Endothelial cell of umbilical vein (primary cell): ENCODE results near the gene SH2D6. TPM values are rescaled to one million over a fixed set of nuclear protein-coding genes. Genes with fewer than 3 reads are reported as not detected.

Experiments
- BruUV-seq: library from RNA; stranded (reverse); fragments of 400-500 nt; replicated peaks from 2 replicates; lab custom pipeline; 2021; lab: Mats Ljungman, UMichigan
- CTCF ChIA-PET: fragments of 300-600, 350-600 bp; sonication (Branson Sonifier 250); formaldehyde crosslinking; loops from one replicate; lab custom pipeline; 2021; ENCODE audit warnings: antibody characterized with exemption, inconsistent platforms; lab: Charles Lee
- POLR2A ChIA-PET: fragments of 300-600, 350-600 bp; sonication (Branson Sonifier 250); formaldehyde crosslinking; loops from one replicate; lab custom pipeline; 2021; ENCODE audit warnings: antibody characterized with exemption, inconsistent platforms; lab: Charles Lee
- DNase-seq: peaks from one replicate; pipeline ENCODE4 v3.0.0-alpha.2; 2011; ENCODE audit warnings: low read depth, low spot score
- FAIRE-seq: peaks from 2 replicates; lab custom pipeline; 2011; peaks lifted over from hg19 to GRCh38; lab: Jason Lieb, UNC
- H2AFZ ChIP-seq: 2 replicates; pipeline ENCODE4 v1.6.0; 2012; ENCODE audit warnings: low read depth, low read length, control low read depth, inconsistent platforms
- H3K27ac ChIP-seq: 2 replicates; pipeline ENCODE4 v1.5.1; 2011; ENCODE audit warnings: low read depth, mild to moderate bottlenecking, control low read depth, low read length, moderate library complexity; ENCODE audit not compliant: insufficient read depth
- H3K27me3 ChIP-seq, 2 experiments: 2 replicates each; pipeline versions ENCODE4 v1.6.0 to v1.6.1; 2011; ENCODE audit warnings: low read length in 2 of 2, mixed read lengths in 1 of 2; ENCODE audit not compliant: control insufficient read depth in 2 of 2, insufficient read depth in 2 of 2
- H3K36me3 ChIP-seq, 2 experiments: 2 replicates in 1 of 2; 3 replicates in 1 of 2; pipeline ENCODE4 v1.5.1; 2011; ENCODE audit warnings: low read length in 2 of 2, mild to moderate bottlenecking in 1 of 2, moderate library complexity in 1 of 2; ENCODE audit not compliant: control insufficient read depth in 2 of 2, insufficient read depth in 2 of 2; ENCODE audit errors: extremely low read depth in 1 of 2
- H3K4me1 ChIP-seq: 3 replicates; pipeline ENCODE4 v1.5.1; 2011; ENCODE audit warnings: mild to moderate bottlenecking, low read length; ENCODE audit not compliant: control insufficient read depth, insufficient read depth; ENCODE audit errors: extremely low read depth
- H3K4me2 ChIP-seq: 2 replicates; pipeline ENCODE4 v1.6.1; 2011; ENCODE audit warnings: low read length, control low read depth, mixed read lengths; ENCODE audit not compliant: insufficient read depth
- H3K4me3 ChIP-seq, 3 experiments: fragments of 200-600 bp in 1 of 3; sonication (generic), shearing (Covaris generic) in 1 of 3; replicated peaks in 1 of 3; 2 replicates each; pipeline ENCODE4 v1.5.1; 2011 to 2016; ENCODE audit warnings: control low read depth in 3 of 3, low read length in 3 of 3, mild to moderate bottlenecking in 2 of 3, inconsistent platforms in 1 of 3, low read depth in 1 of 3, moderate library complexity in 1 of 3; ENCODE audit not compliant: insufficient read depth in 1 of 3
- H3K79me2 ChIP-seq: 2 replicates; pipeline ENCODE4 v1.6.0; 2012; ENCODE audit warnings: low read length, inconsistent platforms; ENCODE audit not compliant: control insufficient read depth, insufficient read depth
- H3K9ac ChIP-seq: replicated peaks from 2 replicates; pipeline ENCODE3; 2011; ENCODE audit warnings: low read length, control low read depth; ENCODE audit not compliant: insufficient read depth; ENCODE audit errors: extremely low read depth
- H3K9me1 ChIP-seq: replicated peaks from 3 replicates; pipeline ENCODE4 v1.6.0; 2011; ENCODE audit warnings: mild to moderate bottlenecking, low read length; ENCODE audit not compliant: control insufficient read depth, insufficient read depth; ENCODE audit errors: extremely low read depth
- H3K9me3 ChIP-seq: replicated peaks from 2 replicates; pipeline ENCODE4 v1.5.1; 2012; ENCODE audit warnings: low read length, inconsistent platforms; ENCODE audit not compliant: control insufficient read depth, insufficient read depth
- H4K20me1 ChIP-seq: replicated peaks from 2 replicates; pipeline ENCODE3; 2011; ENCODE audit warnings: mild to moderate bottlenecking, low read length; ENCODE audit not compliant: control insufficient read depth, insufficient read depth; ENCODE audit errors: extremely low read depth
- EZH2 ChIP-seq: IDR thresholded peaks from 2 replicates; pipeline ENCODE4 v1.6.1; 2012; ENCODE audit warnings: borderline replicate concordance, low read depth, mild to moderate bottlenecking, moderate library complexity, low read length, inconsistent platforms; ENCODE audit not compliant: severe bottlenecking
- FOS ChIP-seq: IDR thresholded peaks from 2 replicates; pipeline ENCODE4 v1.6.1; 2011; ENCODE audit warnings: mild to moderate bottlenecking, low read length, moderate library complexity, borderline replicate concordance; ENCODE audit not compliant: insufficient read depth
- GATA2 ChIP-seq: IDR thresholded peaks from 2 replicates; pipeline ENCODE4 v1.7.0; 2011; ENCODE audit warnings: low read depth, mild to moderate bottlenecking, moderate library complexity, mixed read lengths, low read length; ENCODE audit not compliant: insufficient read length, insufficient read depth
- JUN ChIP-seq: IDR thresholded peaks from 2 replicates; pipeline ENCODE4 v1.6.1; 2011; ENCODE audit warnings: borderline replicate concordance, low read depth; ENCODE audit not compliant: insufficient read length, insufficient read depth
- MYC ChIP-seq: IDR thresholded peaks from one replicate; pipeline ENCODE4 v1.6.1; 2011; ENCODE audit warnings: mild to moderate bottlenecking, low read depth, low read length
- POLR2A ChIP-seq: IDR thresholded peaks from 2 replicates; pipeline ENCODE4 v1.6.1; 2012; ENCODE audit warnings: low read depth, mild to moderate bottlenecking, control low read depth, low read length
- POLR2AphosphoS5 ChIP-seq: IDR thresholded peaks from 2 replicates; pipeline ENCODE4 v1.6.1; 2012; ENCODE audit warnings: low read depth, mild to moderate bottlenecking, control low read depth, low read length, moderate library complexity; ENCODE audit not compliant: insufficient read depth
- dilution Hi-C: fragments of 300-500 bp; cut with MboI; formaldehyde crosslinking; loops from one replicate; pipeline ENCODE4 v1.15.0; 2019; ENCODE audit warnings: low sequenced_read_pairs; ENCODE audit not compliant: extremely low pct_ligation_motif_present
- intact Hi-C: fragments of 100-400 bp; cut with micrococcal nuclease; formaldehyde crosslinking; loops from one replicate; pipeline ENCODE4 v1.10.0; 2022
- polyA plus RNA-seq, 4 experiments: library from polyadenylated mRNA; depleted of rRNA in 3 of 4; stranded (reverse) in 3 of 4; unstranded in 1 of 4; fragments of >200 nt; gene quantifications; 2 replicates each; pipeline versions ENCODE4 v1.2.1 to v1.2.3, GENCODE V29; 2011 to 2012; ENCODE audit warnings: missing spikeins in 1 of 4
- total RNA-seq: library from RNA; stranded (reverse); gene quantifications from 2 replicates; pipeline ENCODE4 v1.2.3, GENCODE V29; 2021
- TF ChIP-seq, protein P1 (sequence below): IDR thresholded peaks from 2 replicates; pipeline ENCODE4 v1.6.1; 2011; ENCODE audit not compliant: insufficient read depth, insufficient read length
- TF ChIP-seq, protein P2 (sequence below), 2 donors: IDR thresholded peaks; 1 replicate in 1 of 2; 2 replicates in 1 of 2; pipeline ENCODE4 v1.5.1; 2011; ENCODE audit warnings: low read length in 2 of 2, mild to moderate bottlenecking in 2 of 2, moderate library complexity in 2 of 2, control low read depth in 1 of 2, inconsistent platforms in 1 of 2, low read depth in 1 of 2; ENCODE audit not compliant: insufficient read depth in 1 of 2; ENCODE audit errors: extremely low read depth in 1 of 2

SH2D6 gene
- total and polyA plus RNA-seq, 2 donors (not counting 3 experiments of a cell fraction or from before 2014, with no cell fraction given) = 0.53 TPM; not detected in 1

DNA sequence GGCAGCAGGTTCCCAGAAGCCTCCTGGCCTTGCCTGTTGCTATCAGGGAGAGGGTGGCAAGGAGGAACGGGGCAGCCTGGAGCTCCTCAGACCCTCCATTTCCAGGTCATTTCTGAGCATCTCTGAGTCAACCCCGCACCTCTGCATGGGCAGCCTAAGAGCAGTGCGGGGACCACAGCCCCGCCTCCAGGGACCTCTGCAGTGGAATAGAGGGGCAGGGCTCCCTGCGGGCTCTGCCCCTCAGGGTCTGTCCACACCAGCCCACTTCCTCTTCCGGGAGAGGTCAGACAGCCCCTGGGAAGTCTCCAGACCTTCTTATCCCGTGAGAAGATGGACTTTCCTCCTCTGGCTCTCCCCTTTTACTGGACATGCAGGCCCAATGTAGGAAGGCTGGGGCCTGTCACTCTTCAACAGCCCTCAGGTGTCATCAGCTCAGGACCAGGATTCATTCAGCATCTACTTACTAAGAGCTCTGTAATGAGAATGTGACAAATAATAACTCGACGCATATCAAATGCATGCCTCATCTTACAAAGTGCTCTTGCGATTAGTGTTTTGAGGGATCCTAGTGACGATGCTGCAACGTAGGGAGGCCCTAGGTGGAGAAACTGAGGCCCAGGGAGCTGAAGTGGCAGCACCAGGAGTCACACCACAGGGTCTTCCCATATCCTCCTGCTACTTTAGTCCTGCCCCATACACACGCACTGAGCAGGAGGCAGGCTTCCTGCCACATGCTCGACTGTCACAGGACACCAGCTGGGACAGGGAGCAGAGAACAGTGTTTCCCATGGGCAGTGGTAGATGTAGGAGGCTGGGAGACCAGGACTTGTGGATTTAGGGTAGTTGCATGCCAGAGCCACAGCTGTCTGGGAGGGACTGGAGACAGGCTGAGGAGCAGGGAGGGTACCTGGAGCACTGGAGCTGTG is 28.0 kb downstream of the SH2D6 start:
- DNase-seq = no peak
- ChIA-PET CTCF (interaction anchor here (0.8 to 2.2 kb wide), 3 partner anchors 9 to 71 kb away, joined by 3 to 6 read pairs (median 3); no protein-coding TSS in a partner anchor), POLR2A (interaction anchor here (3.2 kb wide), 1 partner anchor 92 kb away, joined by 12 read pairs; the partner anchor contains the start of gene MAT2A)
- FAIRE-seq = no peak
- no peaks in the 10 kb centered on the region for H3K79me2 ChIP-seq
- no peaks in the 10 kb centered on the region for H3K27me3 ChIP-seq
- TF ChIP-seq MYC (no peak), JUN (no peak), POLR2A (no peak), GATA2 (no peak), EZH2 (no peak), FOS (no peak), POLR2AphosphoS5 (no peak)
- TF ChIP-seq, protein P1, sequence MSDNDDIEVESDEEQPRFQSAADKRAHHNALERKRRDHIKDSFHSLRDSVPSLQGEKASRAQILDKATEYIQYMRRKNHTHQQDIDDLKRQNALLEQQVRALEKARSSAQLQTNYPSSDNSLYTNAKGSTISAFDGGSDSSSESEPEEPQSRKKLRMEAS = no peak
- TF ChIP-seq, protein P2, sequence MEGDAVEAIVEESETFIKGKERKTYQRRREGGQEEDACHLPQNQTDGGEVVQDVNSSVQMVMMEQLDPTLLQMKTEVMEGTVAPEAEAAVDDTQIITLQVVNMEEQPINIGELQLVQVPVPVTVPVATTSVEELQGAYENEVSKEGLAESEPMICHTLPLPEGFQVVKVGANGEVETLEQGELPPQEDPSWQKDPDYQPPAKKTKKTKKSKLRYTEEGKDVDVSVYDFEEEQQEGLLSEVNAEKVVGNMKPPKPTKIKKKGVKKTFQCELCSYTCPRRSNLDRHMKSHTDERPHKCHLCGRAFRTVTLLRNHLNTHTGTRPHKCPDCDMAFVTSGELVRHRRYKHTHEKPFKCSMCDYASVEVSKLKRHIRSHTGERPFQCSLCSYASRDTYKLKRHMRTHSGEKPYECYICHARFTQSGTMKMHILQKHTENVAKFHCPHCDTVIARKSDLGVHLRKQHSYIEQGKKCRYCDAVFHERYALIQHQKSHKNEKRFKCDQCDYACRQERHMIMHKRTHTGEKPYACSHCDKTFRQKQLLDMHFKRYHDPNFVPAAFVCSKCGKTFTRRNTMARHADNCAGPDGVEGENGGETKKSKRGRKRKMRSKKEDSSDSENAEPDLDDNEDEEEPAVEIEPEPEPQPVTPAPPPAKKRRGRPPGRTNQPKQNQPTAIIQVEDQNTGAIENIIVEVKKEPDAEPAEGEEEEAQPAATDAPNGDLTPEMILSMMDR (IDR thresholded peaks at IDR 0.05; ENCODE audit: extremely low read depth in 1 of 2, insufficient read depth in 1 of 2, low read depth in 1 of 2, low read length in 2 of 2) = no peak
- intact Hi-C loops (no loop called here), dilution Hi-C loops (no loop called here)
- H3K9me1 ChIP-seq = no peaks in the 10 kb centered on the region
- no peak overlapping the region for H2AFZ ChIP-seq
- no peaks in the 10 kb centered on the region for H3K36me3 ChIP-seq
- H3K4me2 ChIP-seq = no peak overlapping the region
- no peak overlapping the region for H3K4me3 ChIP-seq
- H3K4me1 ChIP-seq = no peaks in the 10 kb centered on the region
- no peaks in the 10 kb centered on the region for H4K20me1 ChIP-seq
- no peaks in the 10 kb centered on the region for H3K9me3 ChIP-seq
- no peak overlapping the region for H3K9ac ChIP-seq
- no TSS peak for BruUV-seq
- no peak overlapping the region for H3K27ac ChIP-seq
